NB4 (cell line): ENCODE measurements around the gene PDGFC.

Experiments used
- DNase-seq: peaks from one replicate; pipeline ENCODE4 v3.0.0; 2010; ENCODE audit warnings: low read depth
- H3K4me3 ChIP-seq: one replicate; pipeline ENCODE4 v1.5.1; 2011; ENCODE audit warnings: mild to moderate bottlenecking, low read depth, low read length, moderate library complexity
- CTCF ChIP-seq: IDR thresholded peaks from one replicate; pipeline ENCODE4 v1.5.1; 2012; ENCODE audit warnings: low read depth, low read length
- MAX ChIP-seq: IDR thresholded peaks from 2 replicates; pipeline ENCODE4 v1.6.1; 2011; ENCODE audit warnings: low read depth, low read length
- MYC ChIP-seq: IDR thresholded peaks from 2 replicates; pipeline ENCODE4 v1.6.1; 2011; ENCODE audit warnings: low read depth, low read length
- POLR2A ChIP-seq: IDR thresholded peaks from 2 replicates; pipeline ENCODE4 v1.6.1; 2011; ENCODE audit warnings: mild to moderate bottlenecking; ENCODE audit not compliant: insufficient read length; ENCODE audit errors: extremely low read depth

Gene PDGFC

GRCh38 chr4:157004279-157005161, 32.9 kb upstream of the PDGFC start:
- H3K4me3 ChIP-seq: no peak overlapping the region
- DNase-seq: no peak
- TF ChIP-seq MAX (no peak), MYC (no peak), CTCF (no peak), POLR2A (no peak)

DNA sequence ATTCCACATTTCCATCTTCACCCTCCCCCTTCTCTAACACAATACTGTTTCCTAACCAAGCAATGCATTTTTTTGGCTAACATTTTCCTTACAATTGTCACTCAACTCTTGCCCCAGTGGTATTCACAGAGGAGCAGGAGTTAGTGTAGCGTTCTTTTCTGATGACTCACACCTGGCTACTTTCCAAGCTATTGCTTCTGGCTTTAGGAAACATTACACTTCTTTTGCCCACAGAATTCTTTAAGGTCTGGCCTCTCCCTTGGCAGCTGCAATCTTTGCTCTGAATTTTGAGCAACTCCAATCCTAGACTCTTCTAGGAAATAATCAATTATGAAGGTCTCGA, 27.5 kb upstream of the PDGFC start:
- DNase-seq: no peak
- no peak for TF ChIP-seq MAX
- no peak for TF ChIP-seq CTCF
- TF ChIP-seq MYC: no peak
- no peak for TF ChIP-seq POLR2A
- no peak overlapping the region for H3K4me3 ChIP-seq

GRCh38 chr4:156998500-156999174, 27.0 kb upstream of the PDGFC start:
- H3K4me3 ChIP-seq: no peak overlapping the region
- DNase-seq: no peak
- TF ChIP-seq MAX (no peak), POLR2A (no peak), CTCF (no peak)

GRCh38 chr4:156992943-156993342, 21.3 kb upstream of the PDGFC start:
- TF ChIP-seq MYC (no peak), POLR2A (no peak)
- no peak overlapping the region for H3K4me3 ChIP-seq
- DNase-seq: no peak

DNA sequence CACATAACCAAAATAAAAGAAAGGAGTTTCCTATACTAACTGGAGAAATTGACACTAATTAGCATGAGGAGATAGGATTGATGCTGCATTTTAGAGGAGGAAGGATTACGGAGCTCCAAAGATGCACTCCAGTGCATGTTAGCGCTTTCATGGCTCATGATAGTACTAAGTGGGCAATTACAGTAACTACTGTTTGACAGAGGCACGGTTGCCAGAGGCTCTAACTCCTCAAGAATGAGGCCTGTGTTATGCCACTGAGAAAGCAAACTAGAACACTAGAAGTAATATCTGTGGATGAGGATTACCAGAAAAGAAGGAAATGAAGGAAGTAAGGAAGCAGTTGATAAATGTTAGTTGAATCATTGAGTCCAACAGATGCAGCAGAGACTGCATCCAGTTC, 19.6 kb upstream of the PDGFC start:
- no peak overlapping the region for H3K4me3 ChIP-seq
- no peak for DNase-seq
- TF ChIP-seq MYC (no peak), CTCF (no peak), MAX (no peak), POLR2A (no peak)

- TF ChIP-seq CTCF: no peak
- no peak for TF ChIP-seq MYC
- TF ChIP-seq MAX: no peak
- TF ChIP-seq POLR2A: no peak
- no peak for DNase-seq
- H3K4me3 ChIP-seq: no peak overlapping the region
Measured at GRCh38 chr4:156983366-156983765, 11.8 kb upstream of the PDGFC start.
